ENCODE results near the gene GABBR2.

GABBR2 gene

GRCh38 chr9:98331536-98332259, 377.0 kb downstream of the GABBR2 start:
- DNase-seq, result no peak

- no peak for DNase-seq
Observed at GRCh38 chr9:98330831-98331230, 377.9 kb downstream of the GABBR2 start.

GRCh38 chr9:98329904-98330303, 378.8 kb downstream of the GABBR2 start:
- no peak for DNase-seq

- DNase-seq, result no peak
Observed at GRCh38 chr9:98329281-98329680, 379.5 kb downstream of the GABBR2 start.

GRCh38 chr9:98328770-98329169, 380.0 kb downstream of the GABBR2 start:
- no peak for DNase-seq

- DNase-seq, result no peak
Observed at GRCh38 chr9:98328141-98328540, 380.6 kb downstream of the GABBR2 start.

GRCh38 chr9:98327249-98327561, 381.5 kb downstream of the GABBR2 start:
- no peak for DNase-seq

- no peak for DNase-seq
Observed at GRCh38 chr9:98326459-98327248, 382.1 kb downstream of the GABBR2 start.

- no peak for DNase-seq
Observed at GRCh38 chr9:98324801-98325200, 383.9 kb downstream of the GABBR2 start.

- DNase-seq, result no peak
Observed at GRCh38 chr9:98323831-98324135, 385.0 kb downstream of the GABBR2 start.

GRCh38 chr9:98323051-98323830, 385.5 kb downstream of the GABBR2 start:
- no peak for DNase-seq

- no peak for DNase-seq
Observed at GRCh38 chr9:98321269-98321668, 387.5 kb downstream of the GABBR2 start.

- no peak for DNase-seq
Observed at GRCh38 chr9:98318834-98319478, 389.8 kb downstream of the GABBR2 start.

GRCh38 chr9:98318041-98318790, 390.5 kb downstream of the GABBR2 start:
- DNase-seq, result no peak

- DNase-seq, result no peak
Observed at GRCh38 chr9:98317134-98317857, 391.4 kb downstream of the GABBR2 start.

GRCh38 chr9:98316445-98317133, 392.1 kb downstream of the GABBR2 start:
- DNase-seq, result no peak

- peak; percentile 69 for DNase-seq
Observed at GRCh38 chr9:98315551-98316060, 393.1 kb downstream of the GABBR2 start.

- no peak for DNase-seq
Observed at GRCh38 chr9:98315067-98315453, 393.7 kb downstream of the GABBR2 start.

- no peak for DNase-seq
Observed at GRCh38 chr9:98314381-98315066, 394.2 kb downstream of the GABBR2 start.

- DNase-seq, result no peak
Observed at GRCh38 chr9:98312365-98312764, 396.4 kb downstream of the GABBR2 start.

Measured in CD4-positive, alpha-beta T cell treated with Interleukin-4 for 1 hour (primary cell).